HG02943 (cell line): ENCODE data around the gene FAM107B.
"Not testable (repeated sequence)": the region's sequence is repeated elsewhere in the genome, so short reads cannot be mapped to it uniquely, and the experiment has no call there.

Experiments used
- ATAC-seq: cut with Tn5 transposase; IDR thresholded peaks from one replicate; pipeline ENCODE4 v1.9.1; 2021; ENCODE audit warnings: mild to moderate bottlenecking, low read depth, moderate library complexity; ENCODE audit not compliant: unreplicated experiment

The FAM107B gene

DNA sequence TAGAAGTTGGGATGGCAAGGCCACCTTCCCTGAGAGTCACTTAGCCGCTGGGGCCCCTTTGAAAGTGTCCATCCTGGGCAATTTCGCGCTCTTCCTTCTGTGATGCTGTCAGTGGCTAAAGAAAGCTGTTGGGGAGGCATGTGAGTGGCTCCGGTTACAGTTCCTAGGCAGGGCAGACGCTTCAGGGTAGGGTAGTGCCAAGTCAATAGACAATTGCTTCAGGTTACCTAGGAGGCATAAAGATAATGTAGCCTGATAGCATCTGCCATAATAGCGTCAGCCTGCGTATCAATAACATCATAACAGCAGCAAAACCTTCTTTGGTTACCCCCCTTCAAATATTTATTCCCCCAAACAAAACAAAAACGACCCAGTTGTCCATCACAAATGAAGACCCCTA, at the start of gene FAM107B:
Gene FAM107B (minus strand): TSS at position 101 of the 400 bp plus-strand sequence. CDS start 234 bp downstream, outside the sequence.
- ATAC-seq: no peak

DNA sequence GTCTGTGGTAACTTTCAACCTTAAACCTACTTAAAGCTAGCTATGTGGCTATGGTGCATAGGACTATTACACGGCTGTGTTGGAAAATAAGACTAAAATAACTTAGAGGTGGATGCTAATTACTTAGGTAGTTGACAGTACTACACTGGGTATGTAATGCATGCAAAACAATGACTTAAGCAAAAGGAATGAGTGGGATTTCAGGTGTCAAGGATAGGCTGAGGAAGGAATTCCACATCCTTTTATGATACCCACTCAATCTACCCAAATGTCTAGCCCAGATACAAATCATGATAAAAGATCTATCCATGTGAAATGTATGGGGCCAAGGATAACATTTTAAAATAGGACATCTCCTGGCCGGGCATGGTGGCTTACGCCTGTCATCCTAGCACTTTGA, 49.3 kb upstream of the FAM107B start:
- no peak for ATAC-seq

GRCh38 chr10:14822879-14823755, 48.4 kb upstream of the FAM107B start:
- no peak for ATAC-seq

DNA sequence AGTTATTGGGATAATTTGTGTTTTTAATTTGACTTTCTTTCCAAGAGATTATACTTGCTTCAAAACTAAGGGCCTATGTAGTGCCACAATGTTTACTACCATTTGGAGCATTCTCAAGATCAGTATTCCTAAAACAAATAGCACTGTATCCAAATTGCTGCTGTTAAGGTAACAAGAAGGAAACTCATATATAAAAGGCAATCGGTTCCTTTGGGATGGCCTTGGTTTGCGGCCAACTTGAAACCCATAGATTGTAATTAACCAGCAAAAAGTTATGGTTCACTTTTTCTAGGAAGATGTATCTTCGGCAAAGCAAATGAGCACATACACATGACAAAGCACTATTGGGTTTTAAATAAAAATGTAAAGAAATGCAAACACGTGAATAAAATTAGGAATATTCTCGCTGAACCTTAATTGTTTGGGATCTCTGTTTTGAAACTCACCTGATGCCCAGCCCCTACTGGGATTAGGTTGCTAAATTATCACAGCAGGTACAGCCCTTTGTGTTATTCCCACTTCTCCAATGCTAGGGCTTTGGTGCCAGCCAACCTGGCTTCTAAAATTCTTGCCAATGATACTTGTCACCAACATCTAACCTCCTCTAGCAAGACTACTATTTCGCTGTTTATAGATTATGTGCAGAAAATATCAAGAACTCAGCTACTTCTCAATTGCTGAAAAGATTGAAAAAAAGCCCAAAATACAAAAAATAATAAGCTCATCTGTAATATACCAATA, 47.1 kb upstream of the FAM107B start:
- no peak for ATAC-seq

DNA sequence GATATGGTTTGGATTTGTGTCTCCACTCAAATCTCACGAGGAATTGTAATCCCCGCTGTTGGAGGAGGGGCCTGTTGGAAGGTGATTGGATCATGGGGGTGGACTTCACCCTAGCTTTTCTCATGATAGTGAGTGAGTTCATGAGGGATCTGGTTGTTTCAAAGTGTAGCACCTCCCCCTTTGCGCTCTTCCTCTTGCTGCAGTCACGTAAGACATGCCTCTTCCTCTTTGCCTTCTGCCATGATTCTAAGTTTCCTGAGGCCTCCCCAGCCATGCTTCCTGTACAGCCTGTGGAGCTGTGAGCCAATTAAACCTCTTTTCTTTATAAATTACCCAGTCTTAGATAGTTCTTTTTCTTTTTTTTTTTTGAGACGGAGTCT, 46.1 kb upstream of the FAM107B start:
- no peak for ATAC-seq

DNA sequence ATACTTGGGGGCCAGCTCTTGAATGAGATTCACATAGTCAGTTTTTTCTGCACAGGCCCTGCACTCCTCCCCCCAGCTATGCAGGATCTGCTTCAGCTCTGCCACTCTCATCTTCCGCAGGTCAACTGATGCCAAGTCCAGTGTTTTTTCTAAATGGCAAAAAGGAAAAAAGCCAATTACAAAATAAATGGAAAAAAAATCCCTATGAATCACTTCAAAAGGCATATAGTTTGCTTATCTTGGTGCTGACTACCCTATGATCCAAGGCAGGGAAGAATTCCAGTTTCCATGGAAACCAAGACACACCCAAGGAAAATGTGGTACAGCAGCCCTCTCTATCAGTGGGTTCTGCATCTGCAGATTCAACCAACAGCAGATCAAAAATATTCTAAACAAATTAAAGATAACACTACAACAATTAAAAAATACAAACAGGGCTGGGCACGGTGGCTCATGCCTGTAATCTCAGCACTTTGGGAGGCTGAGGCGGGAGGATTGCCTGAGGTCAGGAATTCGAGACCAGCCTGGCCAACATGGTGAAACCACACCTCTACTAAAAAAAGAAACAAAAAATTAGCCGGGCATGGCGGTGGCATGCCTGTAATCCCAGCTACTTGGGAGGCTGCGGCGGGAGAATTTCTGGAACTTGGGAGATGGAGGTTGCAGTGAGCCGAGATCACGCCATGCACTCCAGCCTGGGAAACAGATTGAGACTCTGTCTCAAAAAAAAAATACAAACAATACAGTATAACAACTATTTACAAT, 45.5 kb upstream of the FAM107B start:
- no peak for ATAC-seq

GRCh38 chr10:14816717-14817116, 42.0 kb upstream of the FAM107B start:
- ATAC-seq: not testable (repeated sequence)

DNA sequence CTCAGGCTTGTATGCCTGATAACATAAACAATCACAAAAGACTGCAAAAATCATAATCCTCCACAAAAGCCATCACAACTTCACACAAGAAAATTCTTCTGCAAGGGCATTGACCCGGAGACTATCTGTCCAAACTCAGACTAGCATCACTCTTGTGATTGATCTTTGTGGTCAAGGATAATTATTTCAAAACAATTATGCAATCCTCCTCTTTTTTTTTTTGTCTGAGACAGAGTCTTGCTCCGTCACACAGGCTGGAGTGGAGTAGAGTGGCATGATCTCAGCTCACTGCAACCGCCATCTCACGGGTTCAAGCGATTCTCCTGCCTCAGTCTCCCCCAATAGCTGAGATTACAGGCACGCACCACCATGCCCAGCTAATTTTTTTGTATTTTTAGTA, 41.0 kb upstream of the FAM107B start:
- no peak for ATAC-seq

DNA sequence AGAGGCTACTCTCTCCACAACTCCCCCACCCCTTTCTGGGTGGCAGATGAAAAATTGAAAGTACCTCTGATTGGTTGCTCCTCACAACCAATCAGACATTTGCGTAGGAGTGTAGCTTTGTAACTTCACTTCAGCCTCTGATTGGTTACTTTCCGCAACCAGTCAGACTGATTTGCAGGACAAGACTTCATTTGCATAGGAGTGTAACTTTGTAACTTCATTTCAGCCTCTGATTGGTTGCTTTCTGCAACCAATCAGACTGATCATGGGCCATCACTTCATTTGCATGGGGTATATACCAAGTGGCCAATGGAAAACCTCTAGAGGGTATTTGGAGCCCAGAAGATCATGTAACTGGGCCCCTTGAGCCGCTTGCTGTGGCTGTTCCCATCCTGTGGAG, 37.6 kb upstream of the FAM107B start:
- no peak for ATAC-seq

DNA sequence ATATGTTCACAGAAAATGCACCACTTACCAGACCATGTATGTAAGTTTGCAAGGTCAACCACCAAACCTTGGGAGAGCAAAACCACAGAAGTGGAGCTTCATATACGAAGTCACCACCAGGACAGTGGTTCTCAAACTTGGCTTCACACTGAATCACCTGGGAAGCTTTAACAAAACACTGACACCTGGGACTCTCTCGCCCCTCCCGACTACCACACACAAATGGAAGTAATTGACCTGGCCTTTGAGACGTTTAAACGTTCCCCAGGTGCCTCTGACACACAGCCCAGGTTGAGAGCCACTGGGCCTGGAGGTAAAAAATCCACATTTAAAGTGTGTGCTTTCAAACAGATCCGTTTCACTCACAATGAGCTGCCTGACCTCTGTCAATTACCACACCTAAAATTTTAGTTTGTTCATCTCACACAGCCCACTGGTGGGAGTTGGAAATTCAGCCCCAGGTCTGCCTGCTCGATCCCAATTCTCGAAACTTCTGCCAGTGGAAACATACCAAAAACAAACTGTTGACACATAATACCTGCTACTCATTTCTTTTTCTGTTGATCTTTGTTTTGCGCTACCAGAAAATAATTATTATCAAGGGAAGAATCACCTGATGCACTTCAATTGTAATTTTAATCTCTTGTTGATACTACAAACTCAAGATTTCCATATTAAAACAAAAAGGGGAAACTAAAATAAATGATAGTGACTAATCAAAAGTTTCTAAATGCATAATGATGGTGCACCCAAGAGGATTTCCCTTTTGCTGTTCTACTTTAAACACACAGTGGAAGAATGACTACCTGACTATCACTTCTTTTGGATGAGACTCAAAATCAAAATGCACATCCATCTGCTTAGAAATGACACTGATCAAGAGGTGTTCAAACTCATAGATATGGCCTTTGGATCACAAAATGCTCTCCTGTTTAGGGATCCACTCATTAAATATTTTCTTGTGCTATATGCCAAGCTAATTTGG, 36.6 kb upstream of the FAM107B start:
- ATAC-seq: no peak

DNA sequence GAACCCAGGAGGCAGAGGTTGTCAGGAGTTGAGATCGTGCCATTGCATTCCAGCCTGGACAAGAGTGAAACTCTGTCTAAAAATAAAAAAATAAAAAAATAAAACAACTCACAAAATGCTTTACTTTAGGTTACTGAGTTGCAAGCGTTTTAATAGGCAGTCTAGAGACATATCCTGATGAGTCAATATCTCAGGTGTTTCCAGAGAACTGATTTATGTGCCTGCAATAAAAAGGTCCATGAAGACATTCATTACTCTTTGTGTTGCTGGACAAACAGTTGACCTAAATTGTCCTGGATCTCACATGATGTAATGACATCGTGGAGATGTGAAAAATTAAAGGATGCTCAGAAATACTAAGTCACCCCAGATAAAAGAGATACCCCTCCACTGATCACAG, 31.6 kb upstream of the FAM107B start:
- ATAC-seq: no peak

- no peak for ATAC-seq
Measured at GRCh38 chr10:14803827-14804226, 29.1 kb upstream of the FAM107B start.

DNA sequence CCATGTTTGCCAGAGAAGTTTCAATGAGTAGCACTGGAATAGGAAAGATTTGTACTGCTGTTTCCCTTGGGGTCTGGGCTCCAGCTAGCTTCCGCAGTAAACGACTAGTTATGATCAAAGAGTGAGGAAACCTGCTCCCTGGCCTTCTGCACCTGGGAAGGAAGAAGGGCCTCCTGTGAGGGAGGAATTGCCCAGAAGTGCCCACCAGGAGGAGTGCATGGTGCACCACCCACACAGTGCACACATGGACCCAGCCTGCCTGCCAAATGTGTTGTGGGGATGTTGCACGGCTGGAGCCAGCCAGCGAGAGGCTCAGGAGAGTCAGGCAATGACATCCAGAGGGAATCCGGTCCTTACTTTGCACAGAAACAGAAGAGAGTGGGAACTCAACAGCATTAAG, 27.0 kb upstream of the FAM107B start:
- no peak for ATAC-seq

DNA sequence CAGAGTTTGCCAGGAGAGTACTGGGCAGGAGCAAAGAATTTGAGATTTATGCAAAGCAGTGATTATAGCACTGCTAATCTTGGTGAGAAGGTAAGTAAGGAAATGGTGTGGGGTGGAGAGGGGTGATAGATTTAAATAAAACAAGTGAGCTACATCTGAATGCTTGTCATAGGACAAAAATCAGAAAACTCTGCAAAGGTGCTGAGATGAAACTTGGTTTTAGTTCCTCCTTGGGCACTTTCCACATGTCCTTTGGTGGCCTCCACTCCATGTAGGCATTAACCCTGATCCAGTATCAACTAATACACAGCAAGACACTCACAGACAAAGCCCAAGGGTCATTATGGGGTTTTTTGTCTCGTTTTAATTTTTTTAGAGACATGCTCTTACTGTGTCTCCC, 25.7 kb upstream of the FAM107B start:
- ATAC-seq: no peak

- no peak for ATAC-seq
Measured at GRCh38 chr10:14798636-14799035, 23.9 kb upstream of the FAM107B start.

GRCh38 chr10:14787938-14788337, 13.2 kb upstream of the FAM107B start:
- no peak for ATAC-seq

DNA sequence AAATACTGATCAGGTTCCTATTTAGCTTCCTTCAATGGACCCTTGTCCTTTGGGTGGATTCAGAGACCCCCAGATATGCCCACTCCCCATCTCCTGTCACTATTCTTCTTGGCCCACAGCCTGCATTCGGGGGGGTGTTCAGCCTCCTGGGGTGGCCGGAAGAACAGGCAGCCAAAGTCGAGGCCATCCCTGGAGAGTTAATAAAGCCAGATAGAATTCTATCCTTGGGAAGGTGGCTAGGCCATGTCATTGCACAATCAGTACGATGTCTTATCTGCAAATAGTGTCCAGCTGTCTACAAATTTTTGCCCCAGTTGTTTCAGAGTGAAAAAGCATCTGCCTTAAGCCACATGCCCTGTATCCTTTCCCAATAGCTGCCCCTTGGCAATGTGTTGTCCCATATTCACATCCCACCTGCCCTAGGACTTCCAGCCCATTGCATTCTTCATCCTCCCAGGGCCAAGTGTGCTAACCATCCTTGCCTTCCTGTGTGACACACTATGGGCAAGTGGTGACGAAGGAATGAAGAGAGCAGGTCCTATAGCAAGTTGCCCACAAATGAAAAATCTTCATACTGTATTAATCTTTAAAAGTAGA, 9.9 kb upstream of the FAM107B start:
- no peak for ATAC-seq

GRCh38 chr10:14782691-14783363, 8.1 kb upstream of the FAM107B start:
- ATAC-seq: no peak

- no peak for ATAC-seq
Measured at GRCh38 chr10:14781763-14782162, 7.1 kb upstream of the FAM107B start.
